Liver (tissue), 9 donors: ENCODE data around the gene LRTM1. TPM values are rescaled to one million over a fixed set of nuclear protein-coding genes. Genes with fewer than 3 reads are reported as not detected.

Source experiments
- DNase-seq: peaks from one replicate; pipeline ENCODE4 v3.0.0-alpha.2; 2017; ENCODE audit warnings: low spot score
- H3K27ac ChIP-seq, 2 donors: one replicate each; pipeline ENCODE4 v1.7.0; 2013; ENCODE audit warnings: inconsistent platforms in 2 of 2, low read length in 2 of 2, control low read depth in 1 of 2, low read depth in 1 of 2, mild to moderate bottlenecking in 1 of 2
- H3K27me3 ChIP-seq, 4 donors: one replicate each; pipeline versions ENCODE4 v1.6.1 to v1.7.0; 2013; ENCODE audit warnings: low read length in 3 of 4, inconsistent platforms in 1 of 4, mild to moderate bottlenecking in 1 of 4, moderate library complexity in 1 of 4; ENCODE audit not compliant: control insufficient read depth in 4 of 4, insufficient read depth in 4 of 4
- H3K36me3 ChIP-seq, 4 donors: one replicate each; pipeline versions ENCODE4 v1.6.1 to v1.7.0; 2013; ENCODE audit warnings: low read length in 3 of 4, mild to moderate bottlenecking in 3 of 4, low read depth in 1 of 4, moderate library complexity in 1 of 4; ENCODE audit not compliant: control insufficient read depth in 4 of 4, insufficient read depth in 3 of 4
- H3K4me1 ChIP-seq, 4 donors: one replicate each; pipeline versions ENCODE4 v1.6.1 to v1.7.0; 2013; ENCODE audit warnings: low read length in 3 of 4, mild to moderate bottlenecking in 3 of 4, moderate library complexity in 1 of 4; ENCODE audit not compliant: control insufficient read depth in 4 of 4, insufficient read depth in 4 of 4
- H3K4me3 ChIP-seq, 3 donors: one replicate each; pipeline versions ENCODE4 v1.6.1 to v1.7.0; 2013; ENCODE audit warnings: low read length in 3 of 3, control low read depth in 1 of 3, low read depth in 1 of 3, mild to moderate bottlenecking in 1 of 3
- H3K9ac ChIP-seq, 2 donors: one replicate each; pipeline ENCODE4 v1.7.0; 2013; ENCODE audit warnings: low read length in 2 of 2, mild to moderate bottlenecking in 2 of 2, moderate library complexity in 2 of 2, control low read depth in 1 of 2, low read depth in 1 of 2
- H3K9me3 ChIP-seq, 4 donors: one replicate each; pipeline versions ENCODE4 v1.6.1 to v1.7.0; 2013; ENCODE audit warnings: low read length in 3 of 4; ENCODE audit not compliant: control insufficient read depth in 4 of 4
- EGR1 ChIP-seq, 2 donors: IDR thresholded peaks; 2 replicates each; pipeline ENCODE4 v1.6.1; 2016 to 2018; ENCODE audit warnings: antibody characterized with exemption in 2 of 2, low read depth in 2 of 2
- FOXA1 ChIP-seq: IDR thresholded peaks from 2 replicates; pipeline ENCODE4 v1.6.1; 2016; ENCODE audit warnings: antibody characterized with exemption
- GABPA ChIP-seq, 2 donors: IDR thresholded peaks in 1 of 2; conservative IDR thresholded peaks in 1 of 2; 2 replicates each; pipeline ENCODE4 v1.6.1; 2016; ENCODE audit warnings: antibody characterized with exemption in 2 of 2, mild to moderate bottlenecking in 1 of 2, moderate library complexity in 1 of 2
- HNF4A ChIP-seq, 2 donors: conservative IDR thresholded peaks; 2 replicates each; pipeline ENCODE4 v1.6.1; 2016; ENCODE audit warnings: antibody characterized with exemption in 2 of 2, mild to moderate bottlenecking in 2 of 2
- JUND ChIP-seq, 2 donors: IDR thresholded peaks; 2 replicates each; pipeline ENCODE4 v1.6.1; 2016; ENCODE audit warnings: antibody characterized with exemption in 2 of 2
- MAX ChIP-seq: IDR thresholded peaks from 2 replicates; pipeline ENCODE4 v1.6.1; 2016; ENCODE audit warnings: antibody characterized with exemption
- NR2F2 ChIP-seq: IDR thresholded peaks from 2 replicates; pipeline ENCODE4 v1.6.1; 2016; ENCODE audit warnings: antibody characterized with exemption
- RAD21 ChIP-seq, 2 donors: IDR thresholded peaks; 2 replicates each; pipeline ENCODE4 v1.6.1; 2016; ENCODE audit warnings: antibody characterized with exemption in 2 of 2, mild to moderate bottlenecking in 2 of 2
- RXRA ChIP-seq, 2 donors: IDR thresholded peaks; 2 replicates each; pipeline ENCODE4 v1.6.1; 2017 to 2018; ENCODE audit warnings: antibody characterized with exemption in 2 of 2, mild to moderate bottlenecking in 1 of 2
- SP1 ChIP-seq: IDR thresholded peaks from 2 replicates; pipeline ENCODE4 v1.6.1; 2018; ENCODE audit warnings: antibody characterized with exemption, mild to moderate bottlenecking
- YY1 ChIP-seq: IDR thresholded peaks from 2 replicates; pipeline ENCODE4 v1.6.1; 2016; ENCODE audit warnings: antibody characterized with exemption, mild to moderate bottlenecking
- ZBTB33 ChIP-seq: IDR thresholded peaks from 2 replicates; pipeline ENCODE4 v1.6.1; 2016; ENCODE audit warnings: antibody characterized with exemption
- WGBS: extraction: QIAGEN DNeasy Blood & Tissue Kit; methylation state at CpG from one replicate; pipeline ENCODE4 v1.1.7; 2013; 5-methylcytosine and 5-hydroxymethylcytosine counted together
- polyA plus RNA-seq, 2 donors: library from polyadenylated mRNA; stranded (reverse) in 1 of 2; unstranded in 1 of 2; fragments of 200-250 nt in 1 of 2; fragments of >200 nt in 1 of 2; fragmentation: Nextera tagmentation in 1 of 2; extraction: Ambion mirVana in 1 of 2; gene quantifications; one replicate each; pipeline versions ENCODE4 v1.2.1 to v1.2.3, GENCODE V29; 2013 to 2015
- total RNA-seq, 2 donors: library from RNA; depleted of rRNA; stranded (reverse); fragments of >200 nt; gene quantifications; one replicate each; pipeline ENCODE4 v1.2.3, GENCODE V29; 2014
- TF ChIP-seq, protein P1 (sequence below): IDR thresholded peaks from 2 replicates; pipeline ENCODE4 v1.6.1; 2016; ENCODE audit warnings: antibody characterized with exemption, mild to moderate bottlenecking
- TF ChIP-seq, protein P2 (sequence below): fragments of 150-350 bp; IDR thresholded peaks from 2 replicates; pipeline ENCODE4 v1.5.1; 2017; ENCODE audit warnings: improper control_type of control experiment, low read depth, low read length; ENCODE audit not compliant: missing input control
- donor health status: healthy.
- donor health status: healthy.
- donor health status: healthy.
- donor health status: healthy.
- donor health status: healthy.

Gene LRTM1
- total and polyA plus RNA-seq, 4 donors = not detected

GRCh38 chr3:54951405-54951804 lies 23.5 kb upstream of the LRTM1 start:
- 62% methylated on average over 8 of the region's 8 CpGs for WGBS
- Histone ChIP-seq H3K4me3 (no peak overlapping the region), H3K9me3 (no peaks in the 10 kb centered on the region), H3K27ac (no peak overlapping the region), H3K27me3 (no peaks in the 10 kb centered on the region), H3K9ac (no peak overlapping the region), H3K36me3 (no peaks in the 10 kb centered on the region), H3K4me1 (no peaks in the 10 kb centered on the region)
- TF ChIP-seq ZBTB33 (no peak), RAD21 (IDR thresholded peaks at IDR 0.05) (peak; percentile 59 to 66), JUND (IDR thresholded peaks at IDR 0.05) (no peak), GABPA (IDR thresholded peaks at IDR 0.05 in 1 of 2, conservative IDR thresholded peaks at IDR 0.05 in 1 of 2) (no peak), HNF4A (conservative IDR thresholded peaks at IDR 0.05) (no peak), FOXA1 (no peak), MAX (no peak), RXRA (IDR thresholded peaks at IDR 0.05) (no peak), SP1 (no peak)
- TF ChIP-seq, protein P1, sequence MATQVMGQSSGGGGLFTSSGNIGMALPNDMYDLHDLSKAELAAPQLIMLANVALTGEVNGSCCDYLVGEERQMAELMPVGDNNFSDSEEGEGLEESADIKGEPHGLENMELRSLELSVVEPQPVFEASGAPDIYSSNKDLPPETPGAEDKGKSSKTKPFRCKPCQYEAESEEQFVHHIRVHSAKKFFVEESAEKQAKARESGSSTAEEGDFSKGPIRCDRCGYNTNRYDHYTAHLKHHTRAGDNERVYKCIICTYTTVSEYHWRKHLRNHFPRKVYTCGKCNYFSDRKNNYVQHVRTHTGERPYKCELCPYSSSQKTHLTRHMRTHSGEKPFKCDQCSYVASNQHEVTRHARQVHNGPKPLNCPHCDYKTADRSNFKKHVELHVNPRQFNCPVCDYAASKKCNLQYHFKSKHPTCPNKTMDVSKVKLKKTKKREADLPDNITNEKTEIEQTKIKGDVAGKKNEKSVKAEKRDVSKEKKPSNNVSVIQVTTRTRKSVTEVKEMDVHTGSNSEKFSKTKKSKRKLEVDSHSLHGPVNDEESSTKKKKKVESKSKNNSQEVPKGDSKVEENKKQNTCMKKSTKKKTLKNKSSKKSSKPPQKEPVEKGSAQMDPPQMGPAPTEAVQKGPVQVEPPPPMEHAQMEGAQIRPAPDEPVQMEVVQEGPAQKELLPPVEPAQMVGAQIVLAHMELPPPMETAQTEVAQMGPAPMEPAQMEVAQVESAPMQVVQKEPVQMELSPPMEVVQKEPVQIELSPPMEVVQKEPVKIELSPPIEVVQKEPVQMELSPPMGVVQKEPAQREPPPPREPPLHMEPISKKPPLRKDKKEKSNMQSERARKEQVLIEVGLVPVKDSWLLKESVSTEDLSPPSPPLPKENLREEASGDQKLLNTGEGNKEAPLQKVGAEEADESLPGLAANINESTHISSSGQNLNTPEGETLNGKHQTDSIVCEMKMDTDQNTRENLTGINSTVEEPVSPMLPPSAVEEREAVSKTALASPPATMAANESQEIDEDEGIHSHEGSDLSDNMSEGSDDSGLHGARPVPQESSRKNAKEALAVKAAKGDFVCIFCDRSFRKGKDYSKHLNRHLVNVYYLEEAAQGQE = no peak
- TF ChIP-seq, protein P2, sequence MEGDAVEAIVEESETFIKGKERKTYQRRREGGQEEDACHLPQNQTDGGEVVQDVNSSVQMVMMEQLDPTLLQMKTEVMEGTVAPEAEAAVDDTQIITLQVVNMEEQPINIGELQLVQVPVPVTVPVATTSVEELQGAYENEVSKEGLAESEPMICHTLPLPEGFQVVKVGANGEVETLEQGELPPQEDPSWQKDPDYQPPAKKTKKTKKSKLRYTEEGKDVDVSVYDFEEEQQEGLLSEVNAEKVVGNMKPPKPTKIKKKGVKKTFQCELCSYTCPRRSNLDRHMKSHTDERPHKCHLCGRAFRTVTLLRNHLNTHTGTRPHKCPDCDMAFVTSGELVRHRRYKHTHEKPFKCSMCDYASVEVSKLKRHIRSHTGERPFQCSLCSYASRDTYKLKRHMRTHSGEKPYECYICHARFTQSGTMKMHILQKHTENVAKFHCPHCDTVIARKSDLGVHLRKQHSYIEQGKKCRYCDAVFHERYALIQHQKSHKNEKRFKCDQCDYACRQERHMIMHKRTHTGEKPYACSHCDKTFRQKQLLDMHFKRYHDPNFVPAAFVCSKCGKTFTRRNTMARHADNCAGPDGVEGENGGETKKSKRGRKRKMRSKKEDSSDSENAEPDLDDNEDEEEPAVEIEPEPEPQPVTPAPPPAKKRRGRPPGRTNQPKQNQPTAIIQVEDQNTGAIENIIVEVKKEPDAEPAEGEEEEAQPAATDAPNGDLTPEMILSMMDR = peak; percentile 29
- DNase-seq = peak; percentile 44

DNA sequence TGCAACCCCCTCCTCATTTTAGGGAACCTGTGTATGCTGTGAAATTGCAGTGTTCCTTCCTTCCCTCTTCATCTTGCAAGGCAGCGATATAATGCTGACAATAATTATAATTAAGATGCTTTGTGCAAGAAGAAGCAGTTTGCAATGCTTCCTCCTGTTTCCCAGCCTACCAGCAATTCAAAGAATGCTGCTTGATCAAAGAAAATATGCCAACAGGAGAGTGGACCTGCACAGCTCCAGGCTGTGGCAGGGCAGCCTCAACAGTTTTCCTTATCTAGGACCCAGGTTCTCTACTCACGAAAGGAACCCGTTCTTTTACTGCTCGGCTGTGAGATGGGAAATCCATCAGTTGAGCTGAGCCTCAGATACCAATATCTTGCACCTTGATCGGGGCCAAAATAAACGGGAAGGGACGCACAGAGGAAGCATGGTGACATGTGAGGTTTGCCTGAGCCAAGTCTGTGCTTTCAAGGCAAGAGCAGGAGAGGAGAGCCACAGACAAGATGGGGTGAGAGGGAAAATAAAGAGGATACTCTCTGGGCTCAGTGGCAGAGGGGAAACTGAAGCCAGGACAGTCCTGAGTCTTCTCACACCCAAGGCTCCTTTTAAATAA lies 22.6 kb upstream of the LRTM1 start:
- no peak for DNase-seq
- no peaks in the 10 kb centered on the region for H3K36me3 ChIP-seq
- no peak overlapping the region for H3K27ac ChIP-seq
- no peaks in the 10 kb centered on the region for H3K9me3 ChIP-seq
- no peaks in the 10 kb centered on the region for H3K4me1 ChIP-seq
- TF ChIP-seq NR2F2 = no peak
- no peak for TF ChIP-seq YY1
- no peak for TF ChIP-seq EGR1 (IDR thresholded peaks at IDR 0.05; ENCODE audit: low read depth in 2 of 2)
- TF ChIP-seq, protein P2 = no peak
- no peak overlapping the region for H3K4me3 ChIP-seq
- no peaks in the 10 kb centered on the region for H3K27me3 ChIP-seq
- 42% methylated on average over 7 of the region's 7 CpGs for WGBS
- no peak overlapping the region for H3K9ac ChIP-seq
